Panc1 (cell line): Measurements from ENCODE around the gene ATP6V0C. TPM values are rescaled to one million over a fixed set of nuclear protein-coding genes. Genes with fewer than 3 reads are reported as not detected.
A peak's percentile ranks its signal among the peaks of the same experiment; 100 is the strongest.
"Not testable (repeated sequence)": the region's sequence is repeated elsewhere in the genome, so short reads cannot be mapped to it uniquely, and the experiment has no call there.

Experiments
- ATAC-seq: fragments of 200-7000 bp; cut with Tn5 transposase; 2 replicates; pipeline ENCODE4 v1.9.1; 2020; ENCODE audit warnings: mild to moderate bottlenecking, moderate library complexity
- BruUV-seq: library from RNA; stranded (reverse); fragments of 400-500 nt; replicated peaks from 2 replicates; lab custom pipeline; 2021; lab: Mats Ljungman, UMichigan
- CTCF ChIA-PET: fragments of 300-600 bp; sonication (Branson Sonifier 250); formaldehyde crosslinking; loops from one replicate; lab custom pipeline; 2022; ENCODE audit warnings: antibody characterized with exemption; lab: Charles Lee
- POLR2A ChIA-PET: fragments of 300-600 bp; sonication (Branson Sonifier 250); formaldehyde crosslinking; loops from one replicate; lab custom pipeline; 2022; ENCODE audit warnings: antibody characterized with exemption; lab: Charles Lee
- DNase-seq: peaks from one replicate; pipeline ENCODE4 v3.0.0-alpha.2; 2010; ENCODE audit warnings: low read depth, low spot score
- H3K27ac ChIP-seq: 2 replicates; pipeline ENCODE4 v1.5.1; 2011; ENCODE audit warnings: mild to moderate bottlenecking, low read length, inconsistent platforms
- H3K27me3 ChIP-seq: fragments of 200-500 bp; sonication (Bioruptor generic); 2 replicates; pipeline ENCODE4 v1.6.0; 2014; ENCODE audit warnings: low read length, inconsistent platforms; ENCODE audit not compliant: control insufficient read depth, insufficient read depth
- H3K36me3 ChIP-seq: fragments of 200-500 bp; sonication (Bioruptor generic); 2 replicates; pipeline ENCODE4 v1.5.1; 2014; ENCODE audit warnings: inconsistent platforms, mild to moderate bottlenecking, low read length, moderate library complexity; ENCODE audit not compliant: control insufficient read depth, insufficient read depth
- H3K4me1 ChIP-seq: 2 replicates; pipeline ENCODE4 v1.5.1; 2011; ENCODE audit warnings: inconsistent platforms, mild to moderate bottlenecking, low read length, moderate library complexity; ENCODE audit not compliant: control insufficient read depth, insufficient read depth
- H3K4me3 ChIP-seq, 2 experiments: 2 replicates each; pipeline ENCODE4 v1.5.1; 2011 to 2012; ENCODE audit warnings: low read depth in 2 of 2, low read length in 2 of 2, mild to moderate bottlenecking in 2 of 2, inconsistent platforms in 1 of 2, moderate library complexity in 1 of 2
- H3K9me3 ChIP-seq: fragments of 200-500 bp; sonication (Bioruptor generic); 2 replicates; pipeline ENCODE4 v1.5.1; 2014; ENCODE audit warnings: low read depth, mild to moderate bottlenecking, inconsistent platforms, low read length, moderate library complexity; ENCODE audit not compliant: control insufficient read depth, insufficient read depth
- in situ Hi-C: cut with HindIII; loops from 2 replicates; pipeline ENCODE4 v1.10.0; 2016; ENCODE audit warnings: low sequenced_read_pairs, low pct_unique_long_range_greater_than_20kb
- intact Hi-C: fragments of 100-400 bp; cut with micrococcal nuclease; formaldehyde crosslinking; loops from one replicate; pipeline ENCODE4 v1.10.0; 2022; ENCODE audit not compliant: unreplicated experiment
- microRNA-seq: library from miRNA; unstranded; fragments of <30 nt; microRNA quantifications from one replicate; pipeline ENCODE4 v1.1.0, GENCODE V29; 2020; ENCODE audit not compliant: unreplicated experiment
- total RNA-seq: library from RNA; stranded (reverse); gene quantifications from one replicate; pipeline ENCODE4 v1.2.1, GENCODE V29; 2021; ENCODE audit not compliant: unreplicated experiment

Gene ATP6V0C
- total RNA-seq, 1 experiment from 2014 or later, result 282 TPM

DNA sequence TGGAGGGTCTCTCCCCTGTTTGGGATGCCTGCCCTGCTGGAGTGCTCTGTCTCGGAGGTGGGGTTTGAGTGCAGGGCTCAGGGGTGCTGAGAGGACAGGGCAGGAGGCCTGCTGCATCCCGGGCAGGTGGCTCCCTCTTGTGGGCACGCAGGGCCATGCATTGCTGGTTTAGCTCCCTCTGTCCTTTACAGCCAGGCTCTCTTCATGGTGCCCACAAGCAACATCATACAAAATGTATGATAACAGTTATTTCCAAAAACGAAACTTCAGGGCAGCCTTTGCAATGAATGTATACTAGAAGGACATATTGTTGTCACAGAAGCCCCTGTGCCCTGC, 47.0 kb downstream of the ATP6V0C start:
- H3K4me1 ChIP-seq, intact Hi-C loops, POLR2A ChIA-PET, H3K36me3 ChIP-seq, H3K4me3 ChIP-seq, CTCF ChIA-PET, H3K9me3 ChIP-seq, BruUV-seq, in situ Hi-C loops, DNase-seq, H3K27me3 ChIP-seq, H3K27ac ChIP-seq: not testable (repeated sequence)
- peak; percentile 96 for ATAC-seq

DNA sequence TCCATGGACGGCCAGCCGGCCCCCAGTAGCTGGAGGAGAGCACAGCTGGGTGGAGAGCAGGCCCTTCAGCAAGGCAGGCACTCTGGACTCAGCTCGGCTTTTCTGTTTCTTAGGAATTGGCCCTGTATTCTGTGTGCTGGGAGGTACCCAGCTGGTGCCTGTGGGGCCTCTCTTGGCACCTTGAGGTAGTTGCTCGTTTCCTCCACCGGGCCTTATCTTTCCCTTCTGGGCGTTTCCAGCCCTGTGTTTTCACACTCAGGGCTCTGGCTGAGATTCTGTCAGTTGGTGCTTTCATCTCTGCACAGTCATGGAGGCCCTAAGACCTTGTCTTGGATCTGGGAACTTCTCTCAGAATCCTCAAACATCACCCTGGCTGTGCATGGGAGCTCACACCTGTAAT, 53.8 kb downstream of the ATP6V0C start:
- in situ Hi-C loops, H3K9me3 ChIP-seq, H3K36me3 ChIP-seq, ATAC-seq, POLR2A ChIA-PET, H3K4me3 ChIP-seq, H3K27ac ChIP-seq, DNase-seq, H3K27me3 ChIP-seq, BruUV-seq, CTCF ChIA-PET, intact Hi-C loops, H3K4me1 ChIP-seq: not testable (repeated sequence)

DNA sequence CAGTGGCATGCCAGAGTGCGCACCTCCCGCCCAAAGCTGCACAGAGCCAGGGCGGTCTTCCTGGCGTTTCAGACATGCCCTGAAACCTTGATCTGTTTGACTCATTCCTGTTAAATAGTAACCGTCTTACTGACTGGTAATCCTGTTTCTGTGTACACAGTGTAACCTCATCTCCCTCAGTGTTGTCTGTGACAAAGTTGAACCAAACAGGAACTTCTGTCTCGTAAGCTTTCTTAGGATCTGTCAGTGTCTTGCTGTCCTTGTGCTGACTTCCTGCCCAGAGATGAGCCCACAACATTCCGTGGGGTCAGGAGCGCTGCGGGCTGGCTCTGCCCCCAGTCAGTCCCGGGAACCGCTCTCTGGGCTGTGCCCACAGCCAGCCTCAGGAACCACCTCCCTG, 54.8 kb downstream of the ATP6V0C start:
- in situ Hi-C loops, H3K36me3 ChIP-seq, BruUV-seq: not testable (repeated sequence)

More for the DNA sequence above, 54.8 kb downstream of the ATP6V0C start:
- H3K27ac ChIP-seq, H3K4me3 ChIP-seq, H3K9me3 ChIP-seq, H3K27me3 ChIP-seq, H3K4me1 ChIP-seq, intact Hi-C loops, POLR2A ChIA-PET, DNase-seq, CTCF ChIA-PET: not testable (repeated sequence)
- ATAC-seq, result 0 out of 2 replicates have a peak, but pooled peaks have one; percentile 31

Small RNA genes lying within 50 kb of the gene (microRNA-seq; reads per million reads assigned to microRNA genes)
- not detected for gene MIR3178
- gene MIR6768, result not detected

Other genes with a start within 250 kb of the ATP6V0C start
- gene RNPS1, start 245.8 kb upstream of the ATP6V0C start, total RNA-seq, result 249 TPM
- 58.4 TPM for gene ABCA3, start 173.2 kb upstream of the ATP6V0C start, total RNA-seq
- 35.8 TPM for gene CCNF, start 84.5 kb upstream of the ATP6V0C start, total RNA-seq
- 25.0 TPM for gene TEDC2, start 53.8 kb upstream of the ATP6V0C start, total RNA-seq
- 3.2 TPM for gene NTN3, start 42.7 kb upstream of the ATP6V0C start, total RNA-seq
- gene TBC1D24, start 38.8 kb upstream of the ATP6V0C start, total RNA-seq, result 26.7 TPM
- gene AMDHD2, start 6.4 kb downstream of the ATP6V0C start, total RNA-seq, result 87.5 TPM
- not detected for gene CEMP1, start 17.5 kb downstream of the ATP6V0C start, total RNA-seq
- 43.2 TPM for gene PDPK1, start 24.1 kb downstream of the ATP6V0C start, total RNA-seq
- gene KCTD5, start 168.6 kb downstream of the ATP6V0C start, total RNA-seq, result 61.1 TPM
- 3.3 TPM for gene PRSS27, start 206.3 kb downstream of the ATP6V0C start, total RNA-seq
- 617 TPM for gene SRRM2, start 238.7 kb downstream of the ATP6V0C start, total RNA-seq